ENCODE measurements around the gene VSTM2L. TPM values are rescaled to one million over a fixed set of nuclear protein-coding genes. Genes with fewer than 3 reads are reported as not detected.

Gene VSTM2L
- total RNA-seq, 4 donors from 2014 or later = 0.37 to 0.94 (median 0.62) TPM

DNA sequence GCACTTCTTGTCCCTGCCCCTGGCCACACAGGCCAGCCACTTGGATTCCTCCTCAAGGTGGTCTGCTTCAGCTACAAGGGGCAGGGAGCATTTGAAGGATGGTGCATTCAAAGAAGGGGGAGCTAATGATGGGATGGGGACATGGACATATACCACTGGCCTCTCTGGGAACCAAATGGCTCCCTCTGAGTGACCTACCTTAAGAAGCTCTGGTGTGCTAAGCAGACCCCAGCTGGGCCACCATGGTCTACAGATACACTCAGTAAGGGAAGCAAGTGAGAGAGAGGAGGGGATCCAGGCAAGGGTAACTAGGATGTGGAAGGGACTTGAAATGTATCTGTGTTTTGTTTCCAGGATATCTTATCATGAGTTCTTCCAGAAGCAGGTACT lies 67.9 kb downstream of the VSTM2L start:
- no peak for ATAC-seq (ENCODE audit: low FRiP score)
- TF ChIP-seq, protein P1, sequence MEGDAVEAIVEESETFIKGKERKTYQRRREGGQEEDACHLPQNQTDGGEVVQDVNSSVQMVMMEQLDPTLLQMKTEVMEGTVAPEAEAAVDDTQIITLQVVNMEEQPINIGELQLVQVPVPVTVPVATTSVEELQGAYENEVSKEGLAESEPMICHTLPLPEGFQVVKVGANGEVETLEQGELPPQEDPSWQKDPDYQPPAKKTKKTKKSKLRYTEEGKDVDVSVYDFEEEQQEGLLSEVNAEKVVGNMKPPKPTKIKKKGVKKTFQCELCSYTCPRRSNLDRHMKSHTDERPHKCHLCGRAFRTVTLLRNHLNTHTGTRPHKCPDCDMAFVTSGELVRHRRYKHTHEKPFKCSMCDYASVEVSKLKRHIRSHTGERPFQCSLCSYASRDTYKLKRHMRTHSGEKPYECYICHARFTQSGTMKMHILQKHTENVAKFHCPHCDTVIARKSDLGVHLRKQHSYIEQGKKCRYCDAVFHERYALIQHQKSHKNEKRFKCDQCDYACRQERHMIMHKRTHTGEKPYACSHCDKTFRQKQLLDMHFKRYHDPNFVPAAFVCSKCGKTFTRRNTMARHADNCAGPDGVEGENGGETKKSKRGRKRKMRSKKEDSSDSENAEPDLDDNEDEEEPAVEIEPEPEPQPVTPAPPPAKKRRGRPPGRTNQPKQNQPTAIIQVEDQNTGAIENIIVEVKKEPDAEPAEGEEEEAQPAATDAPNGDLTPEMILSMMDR (IDR thresholded peaks at IDR 0.05) = no peak
- DNase-seq (ENCODE audit: low spot score) = no peak

GRCh38 chr20:37971561-37972127 lies 68.7 kb downstream of the VSTM2L start:
- TF ChIP-seq, protein P1 (IDR thresholded peaks at IDR 0.05) = no peak
- ATAC-seq (ENCODE audit: low FRiP score) (no peak), DNase-seq (ENCODE audit: low spot score) (no peak)

- TF ChIP-seq, protein P1 (IDR thresholded peaks at IDR 0.05) = no peak
- DNase-seq (ENCODE audit: low spot score) (no peak), ATAC-seq (ENCODE audit: low FRiP score) (no peak)
These were observed 69.5 kb downstream of the VSTM2L start for GRCh38 chr20:37972256-37973058.

- ATAC-seq (ENCODE audit: low FRiP score) = no peak
- TF ChIP-seq, protein P1 (IDR thresholded peaks at IDR 0.05) = no peak
- no peak for DNase-seq (ENCODE audit: low spot score)
These were observed 70.4 kb downstream of the VSTM2L start for GRCh38 chr20:37973059-37973910.

GRCh38 chr20:37976887-37977286 lies 74.0 kb downstream of the VSTM2L start:
- no peak for ATAC-seq (ENCODE audit: low FRiP score)
- TF ChIP-seq, protein P1 (IDR thresholded peaks at IDR 0.05) = no peak
- DNase-seq (ENCODE audit: low spot score) = no peak

GRCh38 chr20:37977338-37977737 lies 74.4 kb downstream of the VSTM2L start:
- no peak for ATAC-seq (ENCODE audit: low FRiP score)
- TF ChIP-seq, protein P1 (IDR thresholded peaks at IDR 0.05) = no peak
- DNase-seq (ENCODE audit: low spot score) = no peak
